Transverse colon (tissue), 4 donors: ENCODE measurements around the gene NBEAL2. TPM values are rescaled to one million over a fixed set of nuclear protein-coding genes. Genes with fewer than 3 reads are reported as not detected.

Source experiments
- DNase-seq: peaks from one replicate; pipeline ENCODE4 v3.0.0-alpha.2; 2019
- H3K27ac ChIP-seq, 4 donors: fragments of 200-600 bp; sonication (generic); 2 replicates each; pipeline ENCODE4 v1.5.1; 2016 to 2018; ENCODE audit warnings: inconsistent platforms in 4 of 4
- H3K27me3 ChIP-seq: fragments of 200-600 bp; sonication (generic); 2 replicates; pipeline ENCODE4 v1.5.1; 2017; ENCODE audit warnings: inconsistent platforms
- H3K36me3 ChIP-seq, 4 donors: fragments of 200-600 bp; sonication (generic); 2 replicates each; pipeline ENCODE4 v1.5.1; 2017 to 2019; ENCODE audit warnings: inconsistent platforms in 4 of 4
- H3K4me1 ChIP-seq, 4 donors: fragments of 200-600 bp; sonication (generic); 2 replicates each; pipeline ENCODE4 v1.5.1; 2017 to 2020; ENCODE audit warnings: inconsistent platforms in 4 of 4
- H3K4me3 ChIP-seq, 4 donors: fragments of 200-600 bp; sonication (generic); 1 replicate in 1 of 4; 2 replicates in 3 of 4; pipeline versions ENCODE4 v1.5.1 to v1.6.1; 2017 to 2019; ENCODE audit warnings: inconsistent platforms in 4 of 4
- H3K9me3 ChIP-seq, 2 donors: fragments of 200-600 bp; sonication (generic); 2 replicates each; pipeline ENCODE4 v1.5.1; 2017 to 2019; ENCODE audit warnings: inconsistent platforms in 2 of 2
- EP300 ChIP-seq: sonication (generic); formaldehyde crosslinking; IDR thresholded peaks from one replicate; pipeline ENCODE4 v1.6.1; 2017; ENCODE audit warnings: antibody characterized with exemption, low read depth
- POLR2A ChIP-seq: fragments of 450-650 bp; IDR thresholded peaks from one replicate; pipeline ENCODE4 v1.6.1; 2016; ENCODE audit warnings: antibody characterized with exemption, mild to moderate bottlenecking, moderate library complexity
- POLR2AphosphoS5 ChIP-seq, 3 donors: sonication (generic); formaldehyde crosslinking; IDR thresholded peaks; one replicate each; pipeline ENCODE4 v1.6.1; 2016; ENCODE audit warnings: antibody characterized with exemption in 3 of 3
- WGBS, 2 donors: methylation state at CpG; one replicate each; pipeline ENCODE4 v1.1.5; 2018; ENCODE audit warnings: low coverage in 1 of 2; 5-methylcytosine and 5-hydroxymethylcytosine counted together
- in situ Hi-C, 4 donors: fragments of 200-750 bp; cut with MboI; loops; one replicate each; pipeline versions ENCODE4 v1.15.0 to v1.15.1; 2017; ENCODE audit warnings: low sequenced_read_pairs in 3 of 4, low pct_ligation_motif_present in 1 of 4, low pct_unique_long_range_greater_than_20kb in 1 of 4
- intact Hi-C: fragments of 100-400 bp; cut with DNase I; formaldehyde crosslinking; loops from one replicate; pipeline ENCODE4 v1.15.1; 2023; ENCODE audit warnings: low total_unique reads
- total RNA-seq, 4 donors: library from RNA; depleted of rRNA; stranded (reverse); fragments of >200 nt; gene quantifications; one replicate each; pipeline ENCODE4 v1.1.0, GENCODE V29; 2016
- TF ChIP-seq, protein P1 (sequence below), 5 experiments: fragments of 200-600 bp in 3 of 5; fragments of 450-650 bp in 2 of 5; sonication (generic) in 3 of 5; IDR thresholded peaks; 1 replicate in 2 of 5; 2 replicates in 3 of 5; pipeline ENCODE4 v1.5.1; 2016 to 2017; ENCODE audit warnings: antibody characterized with exemption in 5 of 5, inconsistent platforms in 3 of 5, mild to moderate bottlenecking in 2 of 5, moderate library complexity in 1 of 5

NBEAL2 gene
- total RNA-seq, 4 donors from 2014 or later, result 81.1 to 163 (median 122) TPM

DNA sequence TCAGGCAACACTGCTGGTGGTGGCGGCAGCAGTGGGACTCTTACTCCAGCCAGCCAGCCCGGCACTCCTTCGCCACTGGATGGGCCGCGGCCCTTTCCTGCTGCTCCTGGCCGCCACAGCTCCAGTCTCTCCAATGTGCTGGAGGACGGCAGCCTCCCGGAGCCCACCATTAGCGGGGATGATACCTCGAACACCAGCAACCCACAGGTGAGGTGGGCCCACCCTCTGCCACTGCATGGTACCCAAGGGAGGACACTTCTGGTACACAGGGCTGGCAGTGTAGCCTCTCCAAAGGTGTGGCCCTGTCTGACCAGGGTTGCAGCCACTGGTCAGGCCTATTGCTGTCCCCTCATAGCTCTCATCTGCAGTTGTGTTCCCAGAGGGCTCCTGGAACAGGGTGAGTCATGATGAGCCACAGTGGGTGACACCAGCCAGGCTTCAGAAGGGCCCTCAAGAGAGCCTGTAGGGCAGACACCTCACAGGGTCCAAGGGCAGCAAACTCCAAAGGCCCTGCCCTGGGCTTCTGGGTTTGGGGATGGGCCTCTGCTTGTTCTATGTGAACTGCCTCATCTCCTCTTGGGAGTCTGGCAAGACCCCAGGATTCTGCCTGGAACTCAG is 20.8 kb downstream of the NBEAL2 start:
- Histone ChIP-seq H3K36me3 (peaks cover 0 to 27% (median 5%) of the 10 kb centered on the region in 4 donors), H3K9me3 (no peaks in the 10 kb centered on the region), H3K4me3 (no peak overlapping the region), H3K27me3 (no peaks in the 10 kb centered on the region), H3K4me1 (peaks cover 0 to 5% (median 0%) of the 10 kb centered on the region in 4 donors), H3K27ac (no peak overlapping the region)
- DNase-seq, result no peak
- no peak for TF ChIP-seq EP300
- TF ChIP-seq, protein P1, sequence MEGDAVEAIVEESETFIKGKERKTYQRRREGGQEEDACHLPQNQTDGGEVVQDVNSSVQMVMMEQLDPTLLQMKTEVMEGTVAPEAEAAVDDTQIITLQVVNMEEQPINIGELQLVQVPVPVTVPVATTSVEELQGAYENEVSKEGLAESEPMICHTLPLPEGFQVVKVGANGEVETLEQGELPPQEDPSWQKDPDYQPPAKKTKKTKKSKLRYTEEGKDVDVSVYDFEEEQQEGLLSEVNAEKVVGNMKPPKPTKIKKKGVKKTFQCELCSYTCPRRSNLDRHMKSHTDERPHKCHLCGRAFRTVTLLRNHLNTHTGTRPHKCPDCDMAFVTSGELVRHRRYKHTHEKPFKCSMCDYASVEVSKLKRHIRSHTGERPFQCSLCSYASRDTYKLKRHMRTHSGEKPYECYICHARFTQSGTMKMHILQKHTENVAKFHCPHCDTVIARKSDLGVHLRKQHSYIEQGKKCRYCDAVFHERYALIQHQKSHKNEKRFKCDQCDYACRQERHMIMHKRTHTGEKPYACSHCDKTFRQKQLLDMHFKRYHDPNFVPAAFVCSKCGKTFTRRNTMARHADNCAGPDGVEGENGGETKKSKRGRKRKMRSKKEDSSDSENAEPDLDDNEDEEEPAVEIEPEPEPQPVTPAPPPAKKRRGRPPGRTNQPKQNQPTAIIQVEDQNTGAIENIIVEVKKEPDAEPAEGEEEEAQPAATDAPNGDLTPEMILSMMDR (IDR thresholded peaks at IDR 0.05), result no peak
- TF ChIP-seq POLR2A, result no peak
- no peak for TF ChIP-seq POLR2AphosphoS5 (IDR thresholded peaks at IDR 0.05)
- in situ Hi-C loops (loop anchor here in 3 of 4 donors (25.0 kb wide), 2 partner anchors 162 to 288 kb away; partner anchors contain the start of genes PRSS50 (in 2 of the 3), TMIE (in 2 of the 3) and SETD2 (in 1 of the 3)), intact Hi-C loops (loop anchor here (10.0 kb wide), 1 partner anchor 164 kb away; the partner anchor contains the start of gene SETD2)
- 98% methylated on average over 10 of the region's 10 CpGs; no CpG with 5 or more reads in 1 of the 2 donors for WGBS, 2 donors

DNA sequence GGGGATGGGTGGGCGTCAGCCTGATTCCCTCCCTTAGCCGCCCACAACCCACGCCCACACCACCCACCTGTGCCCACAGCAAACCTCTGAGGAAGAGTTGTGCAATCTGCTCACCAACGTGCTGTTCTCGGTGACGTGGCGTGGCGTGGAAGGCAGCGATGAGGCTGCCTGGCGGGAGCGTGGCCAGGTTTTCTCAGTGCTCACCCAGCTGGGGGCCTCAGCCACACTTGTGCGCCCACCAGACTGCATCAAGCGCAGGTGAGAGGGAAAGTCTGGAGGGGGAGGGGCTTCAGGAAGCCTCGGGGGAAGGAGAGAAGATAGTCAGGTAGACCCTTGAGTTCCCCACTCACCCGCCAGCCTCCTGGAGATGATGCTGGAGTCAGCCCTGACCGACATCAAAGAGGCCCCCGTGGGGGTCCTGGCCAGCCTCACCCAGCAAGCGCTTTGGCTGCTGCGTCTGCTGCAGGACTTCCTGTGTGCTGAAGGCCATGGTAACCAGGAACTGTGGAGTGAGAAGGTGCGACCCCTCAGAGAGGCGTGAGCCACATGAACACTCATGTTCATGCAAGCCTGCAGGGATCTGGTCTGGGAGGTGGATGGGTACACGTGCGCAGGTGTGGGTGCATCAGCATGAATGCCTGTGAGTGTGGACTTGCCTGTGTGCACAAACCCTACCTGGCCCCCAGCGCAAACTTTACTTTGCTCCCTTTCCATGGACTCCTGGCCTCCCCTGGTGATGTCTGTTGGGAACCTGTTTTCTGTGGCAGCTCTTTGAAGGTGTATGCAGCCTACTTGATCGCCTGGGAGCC is 21.7 kb downstream of the NBEAL2 start:
- DNase-seq, result no peak
- Histone ChIP-seq H3K4me3 (no peak overlapping the region), H3K36me3 (peaks cover 0 to 27% (median 5%) of the 10 kb centered on the region in 4 donors), H3K27me3 (no peaks in the 10 kb centered on the region), H3K27ac (no peak overlapping the region), H3K4me1 (peaks cover 0 to 5% (median 0%) of the 10 kb centered on the region in 4 donors), H3K9me3 (no peaks in the 10 kb centered on the region)
- WGBS, 2 donors, result 83 to 93% methylated on average over 3 to 21 of the region's 25 CpGs
- intact Hi-C loops, result loop anchor here (10.0 kb wide), 1 partner anchor 164 kb away; the partner anchor contains the start of gene SETD2
- in situ Hi-C loops, result loop anchor here in 3 of 4 donors (25.0 kb wide), 2 partner anchors 161 to 289 kb away; partner anchors contain the start of genes PRSS50 (in 2 of the 3), TMIE (in 2 of the 3) and SETD2 (in 1 of the 3)
- TF ChIP-seq POLR2AphosphoS5 (IDR thresholded peaks at IDR 0.05) (no peak), POLR2A (no peak), EP300 (no peak)
- TF ChIP-seq, protein P1 (IDR thresholded peaks at IDR 0.05), result no peak

DNA sequence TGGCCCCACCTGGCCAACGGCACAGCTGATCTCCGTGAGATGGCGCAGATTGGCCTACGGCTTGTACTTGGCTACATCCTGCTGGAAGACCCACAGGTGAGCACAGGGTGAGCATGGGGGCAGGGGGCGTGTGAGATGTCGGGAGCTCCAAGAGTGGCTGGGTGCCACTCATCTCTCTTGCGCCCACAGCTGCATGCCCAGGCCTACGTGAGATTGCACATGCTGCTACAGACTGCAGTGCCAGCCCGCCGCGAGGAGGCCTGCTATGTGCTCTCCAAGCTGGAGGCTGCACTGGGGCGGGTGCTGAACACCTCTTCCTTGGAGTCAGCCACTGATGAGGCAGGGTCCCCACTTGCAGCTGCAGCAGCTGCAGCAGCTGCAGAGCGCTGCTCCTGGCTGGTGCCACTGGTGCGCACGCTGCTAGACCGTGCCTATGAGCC is 22.3 kb downstream of the NBEAL2 start:
- Histone ChIP-seq H3K36me3 (peaks cover 0 to 27% (median 5%) of the 10 kb centered on the region in 4 donors), H3K4me1 (peaks cover 0 to 5% (median 0%) of the 10 kb centered on the region in 4 donors), H3K27ac (no peak overlapping the region), H3K4me3 (no peak overlapping the region), H3K9me3 (no peaks in the 10 kb centered on the region), H3K27me3 (no peaks in the 10 kb centered on the region)
- no peak for DNase-seq
- WGBS, 2 donors, result 95% methylated on average over 10 of the region's 16 CpGs; no CpG with 5 or more reads in 1 of the 2 donors
- intact Hi-C loops (loop anchor here (10.0 kb wide), 1 partner anchor 163 kb away; the partner anchor contains the start of gene SETD2), in situ Hi-C loops (loop anchor here in 3 of 4 donors (25.0 kb wide), 2 partner anchors 161 to 289 kb away; partner anchors contain the start of genes PRSS50 (in 2 of the 3), TMIE (in 2 of the 3) and SETD2 (in 1 of the 3))
- TF ChIP-seq, protein P1 (IDR thresholded peaks at IDR 0.05), result no peak
- TF ChIP-seq POLR2AphosphoS5 (IDR thresholded peaks at IDR 0.05), result no peak
- TF ChIP-seq EP300, result no peak
- TF ChIP-seq POLR2A, result no peak
